HG02943 (cell line): Measurements from ENCODE around the gene FTCD.
"Not testable (repeated sequence)": the region's sequence is repeated elsewhere in the genome, so short reads cannot be mapped to it uniquely, and the experiment has no call there.

ENCODE experiments used
- ATAC-seq: cut with Tn5 transposase; IDR thresholded peaks from one replicate; pipeline ENCODE4 v1.9.1; 2021; ENCODE audit warnings: mild to moderate bottlenecking, low read depth, moderate library complexity; ENCODE audit not compliant: unreplicated experiment

Gene FTCD

GRCh38 chr21:46154155-46154954 is 1.0 kb downstream of the FTCD start:
- no peak for ATAC-seq

GRCh38 chr21:46153247-46154154 is 1.9 kb downstream of the FTCD start:
- ATAC-seq, result no peak

- ATAC-seq, result no peak
These were observed 2.5 kb downstream of the FTCD start for GRCh38 chr21:46152927-46153246.

- no peak for ATAC-seq
These were observed 3.1 kb downstream of the FTCD start for GRCh38 chr21:46151989-46152926.

GRCh38 chr21:46151261-46151988 is 4.0 kb downstream of the FTCD start:
- ATAC-seq, result no peak

GRCh38 chr21:46150491-46151121 is 4.8 kb downstream of the FTCD start:
- ATAC-seq, result no peak

GRCh38 chr21:46150073-46150472 is 5.3 kb downstream of the FTCD start:
- no peak for ATAC-seq

- no peak for ATAC-seq
These were observed 6.0 kb downstream of the FTCD start for GRCh38 chr21:46149205-46149901.

GRCh38 chr21:46148106-46148505 is 7.3 kb downstream of the FTCD start:
- ATAC-seq, result no peak

- ATAC-seq, result not testable (repeated sequence)
These were observed 8.0 kb downstream of the FTCD start for GRCh38 chr21:46147429-46147828.

GRCh38 chr21:46146856-46147255 is 8.5 kb downstream of the FTCD start:
- ATAC-seq, result no peak

GRCh38 chr21:46145840-46146691 is 9.3 kb downstream of the FTCD start:
- no peak for ATAC-seq

GRCh38 chr21:46145159-46145839 is 10.1 kb downstream of the FTCD start:
- ATAC-seq, result no peak

- no peak for ATAC-seq
These were observed 10.8 kb downstream of the FTCD start for GRCh38 chr21:46144464-46145070.

- no peak for ATAC-seq
These were observed 12.6 kb downstream of the FTCD start for GRCh38 chr21:46142582-46143473.
